ENCODE data around the gene KCNMB1.

The KCNMB1 gene

DNA sequence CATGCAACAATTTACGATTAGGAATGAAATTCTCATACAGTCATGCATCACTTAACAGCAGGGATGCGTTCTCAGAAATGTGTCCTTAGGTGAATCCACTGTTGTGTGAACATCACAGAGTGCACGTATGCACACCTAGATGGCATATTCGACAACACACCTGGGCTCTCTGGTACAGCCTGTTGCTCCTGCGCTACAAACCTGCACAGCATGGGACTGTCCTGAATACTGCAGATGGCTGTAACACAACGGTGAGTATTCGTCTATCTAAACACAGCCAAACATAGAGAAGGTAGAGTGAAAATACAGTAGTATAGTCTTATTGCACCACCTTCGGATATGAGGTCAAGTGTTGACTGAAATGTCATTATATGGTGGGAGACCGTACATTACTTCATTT is 47.6 kb downstream of the KCNMB1 start:
- no peak for DNase-seq (ENCODE audit: low read depth, low spot score)

DNA sequence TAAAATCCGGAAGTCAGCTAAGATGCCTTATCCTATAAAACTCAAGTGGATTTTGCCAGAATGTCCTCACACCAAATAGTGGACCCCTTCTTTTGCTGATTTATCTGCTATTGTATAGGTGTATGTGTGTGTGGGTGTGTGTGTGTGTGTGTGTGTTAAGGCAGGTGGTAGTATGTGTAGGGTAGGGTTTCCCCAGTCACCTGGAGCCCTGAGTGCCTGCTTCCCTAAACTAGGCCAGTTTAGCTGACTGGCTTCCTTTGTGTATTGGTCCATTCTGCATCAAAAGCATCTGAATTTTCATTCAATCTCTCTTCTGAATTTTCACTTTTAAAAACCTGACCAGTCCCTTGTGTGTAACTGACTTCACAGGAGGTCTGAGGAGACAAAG is 49.4 kb downstream of the KCNMB1 start:
- DNase-seq (ENCODE audit: low read depth, low spot score) = no peak

DNA sequence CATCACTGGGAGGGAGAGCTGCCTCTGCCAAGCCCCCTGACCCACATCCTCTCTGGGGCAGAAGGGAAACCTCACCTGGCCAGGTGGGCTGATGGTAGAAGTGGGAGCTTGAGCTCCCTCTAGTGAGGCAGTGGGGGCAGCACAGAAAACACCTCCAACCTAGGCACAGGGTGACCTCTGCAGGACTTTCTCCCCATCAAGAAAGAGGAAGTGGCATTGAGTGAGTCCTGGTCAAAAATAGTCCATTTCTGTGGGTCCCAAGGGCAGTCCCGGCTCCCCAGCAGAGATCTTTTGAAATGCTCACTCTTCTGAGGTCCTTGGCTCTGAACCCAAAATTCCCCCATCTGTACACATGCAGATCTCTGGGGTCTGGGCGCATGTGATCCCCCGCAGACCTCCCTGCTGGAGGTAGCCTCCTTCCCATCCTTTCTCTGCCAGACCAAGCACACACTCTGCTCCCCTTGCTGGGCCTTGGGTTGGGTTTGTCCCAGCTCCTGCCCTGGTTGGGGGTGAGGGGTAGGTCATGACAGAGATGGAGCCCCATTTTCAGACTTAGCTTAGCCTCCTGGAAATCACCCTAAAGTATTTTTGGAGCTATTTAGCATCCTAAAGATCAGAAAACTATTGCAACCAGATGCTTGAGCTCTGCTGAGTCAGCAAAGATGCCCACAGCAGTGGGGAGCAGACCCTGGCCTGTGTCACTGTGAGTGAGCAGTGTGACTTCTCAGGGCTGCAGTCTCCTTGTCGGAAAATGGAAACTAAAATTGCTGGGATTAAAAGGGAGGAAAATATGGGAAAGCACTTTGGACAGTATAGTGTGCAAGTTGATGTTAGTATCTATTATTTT is 50.0 kb downstream of the KCNMB1 start:
- peak; percentile 44 for DNase-seq (ENCODE audit: low read depth, low spot score)

DNA sequence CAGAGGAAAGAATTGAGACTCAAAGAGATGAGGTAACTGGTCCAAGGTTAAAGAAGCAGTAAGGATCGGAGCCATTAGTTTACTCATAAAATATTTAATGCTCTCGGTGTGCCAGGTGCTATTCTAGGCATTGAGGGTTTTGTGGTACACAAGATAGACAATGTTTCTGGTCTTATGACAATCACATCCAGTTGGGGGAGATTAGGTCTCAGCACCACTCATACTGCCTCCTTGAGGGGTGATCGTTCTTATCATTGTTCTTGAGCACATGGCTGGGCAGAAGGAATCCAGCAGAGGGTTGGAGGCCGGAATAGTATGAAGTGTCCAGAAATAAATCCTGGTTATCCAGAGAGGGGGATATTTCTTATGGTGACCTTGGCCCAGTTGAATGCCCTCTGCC is 50.9 kb downstream of the KCNMB1 start:
- no peak for DNase-seq (ENCODE audit: low read depth, low spot score)

DNA sequence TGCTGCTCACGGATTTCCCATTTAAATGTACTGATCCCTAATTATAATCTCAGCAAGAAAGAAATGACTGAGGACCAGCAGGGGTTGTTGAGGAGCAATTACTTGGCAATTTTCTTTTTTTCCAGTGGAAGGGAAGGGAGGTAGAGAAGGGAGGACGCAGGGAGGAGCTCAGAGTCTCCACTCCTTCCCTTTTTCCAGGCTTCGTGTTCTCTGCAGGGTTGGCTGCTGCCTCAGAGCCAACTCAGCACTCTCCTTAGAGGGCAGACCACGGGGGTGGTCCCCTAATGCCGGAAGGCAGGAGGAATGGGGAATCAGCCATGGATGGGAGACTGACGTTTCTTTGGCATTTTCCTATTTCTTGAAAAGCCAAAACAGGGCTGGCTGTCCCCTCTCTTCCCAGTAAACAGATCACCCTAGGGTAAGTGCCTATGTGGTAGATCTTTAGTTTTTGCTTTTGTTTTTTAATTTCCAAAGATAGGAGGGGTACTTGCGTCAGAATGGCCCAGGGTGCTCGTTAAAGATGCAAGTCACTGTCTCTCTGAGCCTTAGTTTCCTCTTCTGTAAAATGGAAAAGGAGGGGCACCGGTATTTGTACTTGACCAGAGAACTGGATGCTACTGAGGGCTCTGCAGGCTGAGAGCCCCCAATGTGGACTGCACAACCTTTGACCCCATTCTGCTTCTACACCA is 52.0 kb downstream of the KCNMB1 start:
- DNase-seq (ENCODE audit: low read depth, low spot score) = no peak

DNA sequence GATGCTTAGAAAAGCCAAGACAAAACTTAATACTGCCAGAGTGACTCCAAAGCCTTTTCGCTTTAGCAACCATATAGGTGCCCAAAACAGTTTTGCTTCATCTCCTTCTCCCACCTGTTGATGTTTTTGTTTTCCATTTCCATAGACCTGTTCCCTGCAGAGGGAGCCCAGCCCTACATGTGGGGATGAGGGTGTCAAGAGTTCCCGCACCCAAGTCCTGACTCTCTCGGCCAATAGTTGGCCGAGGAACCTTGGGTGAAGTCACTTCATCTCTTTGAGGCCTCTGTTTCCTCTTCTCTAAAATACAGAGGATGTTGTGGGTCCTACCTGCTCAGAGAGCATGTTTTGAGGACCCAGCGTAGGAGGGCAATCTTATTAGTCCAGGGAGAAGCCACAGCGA is 53.1 kb downstream of the KCNMB1 start:
- no peak for DNase-seq (ENCODE audit: low read depth, low spot score)

DNA sequence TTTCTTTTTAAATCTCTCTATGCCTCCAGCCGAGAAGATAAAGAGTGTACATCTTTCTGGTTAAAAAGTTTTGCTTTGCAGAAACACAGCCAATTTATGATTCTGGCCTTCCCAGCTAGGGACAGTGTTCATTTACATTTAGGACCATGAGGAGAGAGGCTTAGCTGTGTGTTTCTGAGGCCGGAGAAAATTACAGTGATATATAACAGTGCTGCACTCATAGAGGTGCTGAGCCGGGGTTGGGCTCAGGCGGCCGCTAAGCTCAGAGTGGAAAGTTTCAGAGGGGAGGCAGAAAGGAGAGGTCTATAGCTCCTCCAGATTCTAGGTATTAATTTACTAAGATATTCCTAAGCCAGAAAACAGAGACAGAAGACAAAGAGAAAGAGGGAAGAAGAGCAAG is 54.5 kb downstream of the KCNMB1 start:
- no peak for DNase-seq (ENCODE audit: low read depth, low spot score)

DNA sequence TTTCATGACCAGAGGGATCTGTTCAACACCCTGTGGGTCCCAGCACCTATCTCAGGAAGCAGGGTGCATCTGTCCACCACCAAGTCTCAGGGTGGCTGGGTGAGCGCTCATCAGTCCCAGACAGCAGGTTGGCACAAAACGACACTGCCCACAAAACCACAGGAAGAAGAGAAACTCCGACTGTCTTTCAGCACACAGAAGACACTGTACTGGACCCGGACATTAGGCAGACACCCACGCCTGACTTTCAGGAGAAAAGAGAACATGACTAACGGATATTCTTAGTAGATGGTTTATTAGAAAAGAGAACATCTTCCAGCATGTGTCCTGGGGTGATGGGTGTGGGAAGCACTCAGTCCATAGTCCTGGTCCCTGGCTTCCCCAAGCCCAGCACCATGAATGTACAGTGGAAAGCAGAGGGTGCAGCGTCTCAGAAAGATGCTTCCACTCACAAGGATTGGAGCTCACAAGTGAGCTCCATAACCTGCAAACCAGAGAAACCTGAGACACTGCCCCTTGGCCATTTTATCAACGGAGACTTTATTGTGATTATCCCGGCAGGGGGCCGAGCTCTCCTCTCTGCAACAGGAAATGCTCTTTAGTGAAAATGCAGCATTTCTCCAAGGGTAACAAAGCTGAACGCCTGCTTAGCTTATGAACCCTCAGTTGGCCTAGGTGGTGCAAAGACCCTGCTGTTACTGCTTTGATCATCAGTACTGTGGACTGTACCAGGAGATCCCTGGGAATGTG is 55.8 kb downstream of the KCNMB1 start:
- DNase-seq (ENCODE audit: low read depth, low spot score) = peak; percentile 32

DNA sequence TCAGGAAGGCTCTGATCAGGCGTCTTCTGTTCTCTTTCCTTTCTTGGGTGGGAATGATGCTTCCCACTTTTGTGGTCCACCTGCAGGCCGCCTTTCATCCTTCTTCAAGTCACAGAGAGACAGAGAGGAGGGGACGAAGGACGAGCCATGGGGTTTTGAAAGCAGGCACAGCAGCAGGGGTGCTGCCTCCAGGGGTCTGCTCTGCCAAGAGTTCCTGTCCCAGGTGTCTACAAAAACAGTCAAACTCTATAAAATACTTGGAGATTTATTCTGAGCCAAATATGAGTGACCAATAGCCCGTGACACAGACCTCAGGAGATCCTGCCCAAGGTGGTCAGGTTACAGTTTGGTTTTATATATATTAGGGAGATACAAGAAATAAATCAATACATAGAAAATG is 57.1 kb downstream of the KCNMB1 start:
- DNase-seq (ENCODE audit: low read depth, low spot score) = no peak

DNA sequence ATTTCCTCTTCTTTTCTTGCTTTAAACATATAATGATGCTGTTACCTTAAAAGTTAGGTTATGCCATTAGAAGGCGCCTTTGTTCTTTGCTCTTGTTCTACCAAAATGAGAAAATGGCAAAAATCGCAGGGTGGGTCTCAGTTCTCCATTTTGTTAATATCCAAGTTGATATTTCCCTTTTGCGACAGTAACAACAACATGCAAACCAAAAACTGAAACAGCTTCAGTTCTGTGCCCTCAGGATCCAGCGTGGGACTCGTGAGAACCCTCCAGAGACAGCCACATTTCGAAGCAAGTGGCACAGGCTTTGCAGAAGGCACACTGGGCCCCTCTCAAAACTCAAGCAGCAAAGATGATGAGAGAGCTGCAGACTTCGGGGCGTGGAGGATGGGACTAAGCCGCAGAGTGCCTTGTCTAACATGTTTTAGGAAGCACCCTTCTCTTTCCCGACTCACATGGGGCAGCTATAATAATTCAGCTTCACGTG is 58.6 kb downstream of the KCNMB1 start:
- no peak for DNase-seq (ENCODE audit: low read depth, low spot score)

DNA sequence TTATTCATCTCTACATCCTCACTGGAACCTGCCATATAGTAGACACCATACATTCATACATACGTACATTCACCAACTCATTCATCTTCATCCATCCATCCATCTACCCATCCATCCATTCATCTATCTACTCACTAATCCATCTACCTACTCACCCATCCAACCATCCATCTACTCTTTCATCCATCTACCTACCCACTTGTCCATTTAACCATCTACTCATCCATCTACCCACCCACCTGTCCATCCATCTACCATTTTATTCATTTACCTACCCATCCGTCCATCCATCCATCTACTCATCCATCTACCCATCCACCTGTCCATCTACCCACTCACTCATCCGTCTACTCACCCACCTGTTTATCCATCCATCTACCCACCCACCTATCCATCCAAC is 59.6 kb downstream of the KCNMB1 start:
- no peak for DNase-seq (ENCODE audit: low read depth, low spot score)

DNA sequence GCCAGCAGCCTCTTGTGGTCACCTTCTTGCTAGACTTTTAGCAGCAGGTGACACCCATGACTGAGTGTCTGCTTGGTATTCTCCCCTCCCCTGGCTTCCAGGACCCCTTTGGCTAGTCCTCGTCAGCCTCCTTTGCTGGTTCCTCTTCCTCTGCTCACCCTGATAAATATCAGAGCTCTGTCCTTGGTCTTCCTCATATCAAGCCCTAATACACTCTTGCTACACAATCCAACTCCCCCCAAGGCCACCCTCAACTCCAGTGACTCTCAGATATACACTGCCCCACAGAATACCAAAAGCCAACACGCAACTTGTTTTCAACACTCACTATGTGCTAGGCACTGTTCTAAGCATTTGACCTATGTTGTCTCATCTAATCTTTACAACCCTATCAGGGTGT is 61.3 kb downstream of the KCNMB1 start:
- DNase-seq (ENCODE audit: low read depth, low spot score) = no peak

DNA sequence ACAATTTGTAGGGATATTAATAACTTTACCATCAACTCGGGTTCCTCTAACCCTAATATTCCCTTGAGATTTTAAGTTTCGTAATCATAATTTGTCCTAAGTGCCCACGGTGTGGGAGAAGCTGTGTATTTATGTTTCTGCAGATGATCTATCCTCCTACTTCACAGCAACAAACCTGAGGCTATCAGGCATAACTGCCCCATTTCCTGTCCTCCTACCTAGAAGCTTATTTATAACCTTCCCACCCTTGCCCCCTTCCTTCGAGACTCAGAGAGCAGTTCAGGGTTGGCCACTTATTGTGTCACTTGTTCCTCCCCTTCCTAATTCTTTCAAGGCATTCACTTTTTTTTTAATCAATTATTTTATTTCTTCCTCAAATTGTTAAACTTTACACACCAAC is 62.0 kb downstream of the KCNMB1 start:
- no peak for DNase-seq (ENCODE audit: low read depth, low spot score)
